MCF 10A (cell line): ENCODE data around the gene MKLN1. TPM values are rescaled to one million over a fixed set of nuclear protein-coding genes. Genes with fewer than 3 reads are reported as not detected.
A peak's percentile ranks its signal among the peaks of the same experiment; 100 is the strongest.

Source experiments
- BruUV-seq: library from RNA; stranded (reverse); fragments of 400-500 nt; replicated peaks from 2 replicates; lab custom pipeline; 2021; lab: Mats Ljungman, UMichigan
- CTCF ChIA-PET: fragments of 300-600 bp; sonication (Branson Sonifier 250); formaldehyde crosslinking; extraction: SDS; loops from one replicate; lab custom pipeline; 2021; ENCODE audit warnings: antibody characterized with exemption, inconsistent platforms; lab: Yijun Ruan, JAX
- POLR2A ChIA-PET: fragments of 300-600, 350-650 bp; sonication (Branson Sonifier 250); formaldehyde crosslinking; extraction: SDS; loops from one replicate; lab custom pipeline; 2020; ENCODE audit warnings: antibody characterized with exemption, inconsistent platforms; lab: Yijun Ruan, JAX
- DNase-seq: peaks from one replicate; pipeline ENCODE4 v3.0.0-alpha.2; 2018; ENCODE audit not compliant: unreplicated experiment
- H3K27ac Mint-ChIP-seq: one replicate; pipeline ENCODE4 v1.8.0; 2022; ENCODE audit warnings: mild to moderate bottlenecking, low read depth, mixed read lengths; ENCODE audit not compliant: unreplicated experiment
- H3K27me3 Mint-ChIP-seq: one replicate; pipeline ENCODE4 v1.8.0; 2022; ENCODE audit warnings: mixed read lengths; ENCODE audit not compliant: insufficient read depth, unreplicated experiment
- H3K36me3 Mint-ChIP-seq: one replicate; pipeline ENCODE4 v1.8.0; 2022; ENCODE audit warnings: mild to moderate bottlenecking, moderate library complexity, mixed read lengths; ENCODE audit not compliant: insufficient read depth, unreplicated experiment
- H3K4me1 Mint-ChIP-seq: one replicate; pipeline ENCODE4 v1.8.0; 2022; ENCODE audit warnings: mixed read lengths; ENCODE audit not compliant: insufficient read depth, unreplicated experiment
- H3K4me3 Mint-ChIP-seq: one replicate; pipeline ENCODE4 v1.8.0; 2022; ENCODE audit warnings: mild to moderate bottlenecking, moderate library complexity, mixed read lengths; ENCODE audit not compliant: unreplicated experiment
- H3K9me3 Mint-ChIP-seq: one replicate; pipeline ENCODE4 v1.8.0; 2022; ENCODE audit warnings: mixed read lengths; ENCODE audit not compliant: unreplicated experiment
- intact Hi-C: fragments of 100-400 bp; cut with micrococcal nuclease; formaldehyde crosslinking; loops from 2 replicates; pipeline ENCODE4 v1.14.1; 2022
- total RNA-seq: library from RNA; stranded (reverse); gene quantifications from 2 replicates; pipeline ENCODE4 v1.2.3, GENCODE V29; 2022
- TF ChIP-seq, protein P1 (sequence below): fragments of 200-600 bp; IDR thresholded peaks from one replicate; pipeline ENCODE4 v1.8.0; 2022; ENCODE audit warnings: antibody characterized with exemption, mild to moderate bottlenecking; ENCODE audit not compliant: unreplicated experiment

The MKLN1 gene
- total RNA-seq, 1 experiment from 2014 or later, result 35.6 TPM

DNA sequence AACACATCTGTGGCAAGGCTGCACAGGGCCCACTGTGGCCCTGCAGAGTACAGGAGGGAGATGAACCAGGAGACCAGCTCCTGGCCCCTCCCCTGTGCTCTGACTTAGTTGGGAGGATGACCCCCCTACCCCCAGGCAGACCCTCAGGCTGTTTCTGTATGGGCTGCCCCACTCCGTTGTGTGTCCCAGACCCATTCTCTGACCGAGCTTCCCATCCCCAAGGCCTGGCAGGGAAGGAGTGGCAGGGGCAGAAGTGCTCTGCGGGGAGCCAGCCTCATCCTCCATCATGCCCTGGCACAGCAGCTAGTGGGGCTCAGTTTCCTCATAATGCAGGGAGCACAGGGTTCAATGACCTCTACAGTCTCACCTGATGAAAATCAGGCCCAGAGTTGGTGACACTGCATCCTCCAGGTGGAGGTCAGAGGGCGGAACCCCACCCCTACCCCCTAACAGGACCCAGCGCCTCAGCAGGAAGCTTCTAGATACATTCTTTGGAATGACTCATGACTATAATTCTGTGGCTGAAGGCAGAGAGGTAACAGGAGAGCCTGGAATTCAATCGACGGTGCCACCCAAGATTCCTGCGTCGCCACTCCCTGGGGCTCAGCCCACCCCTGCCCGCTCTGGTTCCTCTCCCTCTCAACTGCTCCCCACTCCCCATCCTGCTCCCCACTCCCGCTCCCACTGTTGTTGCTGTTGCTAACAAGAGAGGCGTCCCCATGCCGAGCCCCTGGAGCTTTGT, 210.6 kb downstream of the MKLN1 start:
- H3K27ac Mint-ChIP-seq, result peak overlapping the region; percentile 19
- no peaks in the 10 kb centered on the region for H3K9me3 Mint-ChIP-seq
- TF ChIP-seq, protein P1, sequence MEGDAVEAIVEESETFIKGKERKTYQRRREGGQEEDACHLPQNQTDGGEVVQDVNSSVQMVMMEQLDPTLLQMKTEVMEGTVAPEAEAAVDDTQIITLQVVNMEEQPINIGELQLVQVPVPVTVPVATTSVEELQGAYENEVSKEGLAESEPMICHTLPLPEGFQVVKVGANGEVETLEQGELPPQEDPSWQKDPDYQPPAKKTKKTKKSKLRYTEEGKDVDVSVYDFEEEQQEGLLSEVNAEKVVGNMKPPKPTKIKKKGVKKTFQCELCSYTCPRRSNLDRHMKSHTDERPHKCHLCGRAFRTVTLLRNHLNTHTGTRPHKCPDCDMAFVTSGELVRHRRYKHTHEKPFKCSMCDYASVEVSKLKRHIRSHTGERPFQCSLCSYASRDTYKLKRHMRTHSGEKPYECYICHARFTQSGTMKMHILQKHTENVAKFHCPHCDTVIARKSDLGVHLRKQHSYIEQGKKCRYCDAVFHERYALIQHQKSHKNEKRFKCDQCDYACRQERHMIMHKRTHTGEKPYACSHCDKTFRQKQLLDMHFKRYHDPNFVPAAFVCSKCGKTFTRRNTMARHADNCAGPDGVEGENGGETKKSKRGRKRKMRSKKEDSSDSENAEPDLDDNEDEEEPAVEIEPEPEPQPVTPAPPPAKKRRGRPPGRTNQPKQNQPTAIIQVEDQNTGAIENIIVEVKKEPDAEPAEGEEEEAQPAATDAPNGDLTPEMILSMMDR, result no peak
- H3K36me3 Mint-ChIP-seq, result no peaks in the 10 kb centered on the region
- ChIA-PET CTCF (interaction anchor here (1.2 to 2.1 kb wide), 3 partner anchors 10 to 25 kb away, joined by 3 to 7 read pairs (median 6); no protein-coding TSS in a partner anchor), POLR2A (no interaction called here)
- no peak overlapping the region for H3K4me3 Mint-ChIP-seq
- H3K4me1 Mint-ChIP-seq, result peaks cover 16% of the 10 kb centered on the region
- no TSS peak for BruUV-seq
- H3K27me3 Mint-ChIP-seq, result no peaks in the 10 kb centered on the region
- DNase-seq, result peak; percentile 43
- intact Hi-C loops, result no loop called here

DNA sequence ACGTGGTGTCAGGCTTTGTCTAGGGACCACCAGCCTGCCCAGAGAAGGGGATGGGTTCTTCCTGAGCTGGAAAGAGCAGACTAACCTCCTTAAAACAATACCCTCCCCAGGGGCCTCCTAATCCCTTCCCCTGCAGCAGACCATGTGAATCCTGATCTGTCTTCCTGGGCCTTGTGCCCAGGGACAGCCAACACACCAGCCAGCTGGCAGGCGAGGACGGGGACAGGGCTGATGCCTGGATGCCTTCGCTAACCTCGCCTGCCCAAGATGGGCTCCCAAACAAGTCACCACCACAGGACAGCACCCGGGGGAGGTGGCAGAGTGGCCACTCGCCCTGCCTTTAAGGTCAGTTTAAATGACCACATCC, 211.1 kb downstream of the MKLN1 start:
- H3K9me3 Mint-ChIP-seq, result no peaks in the 10 kb centered on the region
- H3K27ac Mint-ChIP-seq, result peak overlapping the region; percentile 19
- no peaks in the 10 kb centered on the region for H3K27me3 Mint-ChIP-seq
- intact Hi-C loops, result no loop called here
- ChIA-PET CTCF (interaction anchor here (1.2 to 1.7 kb wide), 2 partner anchors 11 to 25 kb away, joined by 3 to 6 read pairs; no protein-coding TSS in a partner anchor), POLR2A (interaction anchor here (0.6 kb wide), 1 partner anchor 15 kb away, joined by 3 read pairs; no protein-coding TSS in a partner anchor)
- H3K4me3 Mint-ChIP-seq, result no peak overlapping the region
- H3K36me3 Mint-ChIP-seq, result no peaks in the 10 kb centered on the region
- no peak for DNase-seq
- no TSS peak for BruUV-seq
- TF ChIP-seq, protein P1, result no peak
- H3K4me1 Mint-ChIP-seq, result peaks cover 16% of the 10 kb centered on the region

DNA sequence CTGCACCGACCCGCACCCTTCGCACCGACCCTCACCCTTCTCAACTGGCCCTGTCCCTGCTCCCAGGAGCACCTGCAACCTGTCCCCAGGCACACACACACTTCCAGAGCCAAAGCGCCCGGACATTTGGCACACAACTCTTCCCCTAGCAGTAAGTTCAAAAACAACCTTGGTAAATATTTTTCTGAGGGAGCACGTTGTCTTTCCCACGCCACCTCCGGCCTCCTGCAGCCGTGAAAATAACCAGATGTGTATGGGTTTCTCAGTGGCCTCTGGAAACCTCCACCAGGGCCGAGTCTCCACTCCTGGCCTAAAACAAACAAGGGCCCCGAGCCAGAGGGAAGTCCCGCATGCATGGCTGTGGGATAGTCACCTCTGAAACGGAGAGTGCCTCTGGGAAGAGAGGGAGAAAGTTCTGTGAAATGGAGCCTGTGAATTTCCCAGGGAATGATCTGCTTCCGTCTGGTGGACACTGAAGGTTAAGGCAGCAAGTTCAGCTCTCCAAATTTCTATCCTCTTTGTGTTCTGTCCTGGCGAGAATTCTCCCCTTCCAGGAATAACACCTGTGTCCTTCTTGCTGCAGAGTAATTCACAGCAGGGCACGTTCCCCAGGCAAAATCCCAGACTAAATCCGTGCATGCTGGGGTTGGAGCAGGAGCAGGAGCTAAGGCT, 213.0 kb downstream of the MKLN1 start:
- Mint-ChIP-seq H3K27ac (no peak overlapping the region), H3K4me1 (peaks cover 24% of the 10 kb centered on the region), H3K4me3 (no peak overlapping the region), H3K36me3 (no peaks in the 10 kb centered on the region), H3K9me3 (no peaks in the 10 kb centered on the region), H3K27me3 (no peaks in the 10 kb centered on the region)
- ChIA-PET CTCF (no interaction called here), POLR2A (no interaction called here)
- no peak for DNase-seq
- no TSS peak for BruUV-seq
- TF ChIP-seq, protein P1, result no peak
- intact Hi-C loops, result no loop called here

DNA sequence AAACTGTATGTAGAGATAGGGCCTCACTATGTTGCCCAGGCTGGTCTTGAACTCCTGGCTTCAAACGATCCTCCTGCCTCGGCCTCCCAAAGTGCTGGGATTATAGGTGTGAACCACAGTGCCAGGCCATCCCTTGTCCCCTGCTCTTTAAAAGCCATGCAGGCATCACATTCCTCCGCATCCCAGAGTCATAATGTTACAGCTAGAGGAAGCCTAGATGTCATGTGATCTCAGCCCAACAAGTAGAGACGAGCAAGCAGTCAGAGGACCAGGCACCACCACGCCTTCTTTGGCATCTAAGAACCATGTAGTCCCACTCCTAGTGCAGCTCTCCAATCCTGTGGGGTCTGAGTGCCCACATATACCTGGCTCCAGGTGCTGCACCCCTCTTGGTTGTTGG, 215.6 kb downstream of the MKLN1 start:
- TF ChIP-seq, protein P1, result no peak
- Mint-ChIP-seq H3K27me3 (no peaks in the 10 kb centered on the region), H3K9me3 (no peaks in the 10 kb centered on the region), H3K4me1 (peaks cover 27% of the 10 kb centered on the region), H3K4me3 (no peak overlapping the region), H3K27ac (no peak overlapping the region), H3K36me3 (no peaks in the 10 kb centered on the region)
- no TSS peak for BruUV-seq
- no peak for DNase-seq
- intact Hi-C loops, result no loop called here
- POLR2A ChIA-PET, result interaction anchor here (0.8 to 1.2 kb wide), 2 partner anchors 11 to 99 kb away, joined by 3 read pairs; no protein-coding TSS in a partner anchor
- CTCF ChIA-PET, result interaction anchor here (0.9 to 1.5 kb wide), 2 partner anchors 30 to 45 kb away, joined by 3 to 4 read pairs; no protein-coding TSS in a partner anchor
